Adipocyte (in vitro differentiated cells): Measurements from ENCODE around the gene BEST1.

Experiments
- DNase-seq: peaks from one replicate; pipeline ENCODE4 v3.0.0-alpha.2; 2015; ENCODE audit warnings: low read depth
- H3K27me3 ChIP-seq: replicated peaks from 2 replicates; pipeline ENCODE4 v1.7.0; 2013; ENCODE audit warnings: mild to moderate bottlenecking, low read length, moderate library complexity; ENCODE audit not compliant: control insufficient read depth, insufficient read depth
- H3K36me3 ChIP-seq: 2 replicates; pipeline ENCODE4 v1.7.0; 2013; ENCODE audit warnings: low read length, mild to moderate bottlenecking, moderate library complexity; ENCODE audit not compliant: control insufficient read depth, insufficient read depth, severe bottlenecking
- H3K4me1 ChIP-seq: 2 replicates; pipeline ENCODE4 v1.7.0; 2013; ENCODE audit warnings: mild to moderate bottlenecking, low read length, moderate library complexity; ENCODE audit not compliant: control insufficient read depth, insufficient read depth
- H3K4me3 ChIP-seq: 2 replicates; pipeline ENCODE4 v1.7.0; 2013; ENCODE audit warnings: mild to moderate bottlenecking, low read length, moderate library complexity
- H3K9ac ChIP-seq: 2 replicates; pipeline ENCODE4 v1.7.0; 2013; ENCODE audit warnings: mild to moderate bottlenecking, low read length, moderate library complexity
- H3K9me3 ChIP-seq: 2 replicates; pipeline ENCODE4 v1.7.0; 2013; ENCODE audit warnings: mild to moderate bottlenecking, low read length, moderate library complexity; ENCODE audit not compliant: control insufficient read depth

BEST1 gene

DNA sequence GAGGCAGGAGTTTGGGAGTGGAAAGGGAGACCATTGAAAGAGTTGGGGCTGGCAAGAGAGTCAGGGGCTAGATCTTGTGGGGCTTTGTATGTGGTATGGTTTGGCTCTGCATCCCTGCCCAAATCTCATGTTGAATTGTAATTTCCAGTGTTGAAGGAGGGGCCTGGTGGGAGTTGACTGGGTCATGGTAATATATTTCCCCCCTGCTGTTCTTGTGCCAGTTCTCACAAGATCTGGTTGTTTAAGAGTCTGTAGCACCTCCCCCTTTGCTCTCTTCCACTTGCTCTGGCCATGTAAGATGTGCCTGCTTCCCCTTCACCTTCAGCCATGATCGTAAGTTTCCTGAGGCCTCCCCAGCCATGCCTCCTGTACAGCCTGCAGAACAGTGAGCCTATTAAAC is 22.6 kb upstream of the BEST1 start:
- DNase-seq = no peak
- Histone ChIP-seq H3K36me3 (no peaks in the 10 kb centered on the region), H3K4me1 (peaks cover 24% of the 10 kb centered on the region), H3K27me3 (no peaks in the 10 kb centered on the region), H3K9me3 (no peaks in the 10 kb centered on the region), H3K4me3 (no peak overlapping the region), H3K9ac (no peak overlapping the region)

DNA sequence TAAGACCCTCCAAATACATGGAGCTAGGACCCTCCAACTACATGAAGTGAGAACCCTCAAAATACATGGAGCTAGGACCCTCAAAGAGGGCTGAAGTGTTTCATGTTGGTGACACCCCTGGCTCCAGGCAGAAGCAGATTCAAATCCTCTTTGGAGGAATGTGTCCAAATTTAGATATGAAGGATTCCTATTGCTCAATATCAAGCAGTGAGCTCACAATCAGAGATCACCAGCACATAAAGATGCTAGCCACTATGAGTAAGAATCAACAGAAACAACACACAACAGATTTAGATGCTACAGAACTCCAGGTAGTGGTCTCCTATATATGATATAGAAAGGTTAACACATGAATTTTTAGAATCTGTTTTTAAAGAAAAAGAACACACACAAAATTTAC is 21.5 kb upstream of the BEST1 start:
- Histone ChIP-seq H3K36me3 (no peaks in the 10 kb centered on the region), H3K9me3 (no peaks in the 10 kb centered on the region), H3K4me3 (no peak overlapping the region), H3K4me1 (peaks cover 14% of the 10 kb centered on the region), H3K27me3 (no peaks in the 10 kb centered on the region), H3K9ac (no peak overlapping the region)
- DNase-seq = peak; percentile 51

DNA sequence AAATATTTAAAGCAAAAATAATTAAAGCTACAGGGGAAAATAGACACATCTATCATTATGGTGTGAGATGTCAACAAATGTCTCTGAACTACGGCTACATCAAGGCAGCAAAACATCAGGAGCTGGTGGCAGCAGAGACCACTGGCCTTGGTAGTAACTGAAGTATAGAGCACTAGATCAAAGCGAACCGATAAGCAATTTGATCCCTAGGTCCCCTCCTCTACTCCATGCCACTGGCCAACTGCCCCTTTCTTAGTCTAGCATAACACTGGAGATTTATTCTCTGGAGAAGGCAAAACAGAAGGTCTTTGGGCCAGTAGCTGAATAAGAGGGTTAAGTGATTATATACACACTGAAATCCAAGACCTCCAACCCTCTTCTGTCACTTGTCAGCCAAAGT is 19.2 kb upstream of the BEST1 start:
- Histone ChIP-seq H3K9me3 (peaks cover 1% of the 10 kb centered on the region), H3K4me3 (no peak overlapping the region), H3K36me3 (no peaks in the 10 kb centered on the region), H3K4me1 (peaks cover 6% of the 10 kb centered on the region), H3K9ac (no peak overlapping the region), H3K27me3 (no peaks in the 10 kb centered on the region)
- no peak for DNase-seq

DNA sequence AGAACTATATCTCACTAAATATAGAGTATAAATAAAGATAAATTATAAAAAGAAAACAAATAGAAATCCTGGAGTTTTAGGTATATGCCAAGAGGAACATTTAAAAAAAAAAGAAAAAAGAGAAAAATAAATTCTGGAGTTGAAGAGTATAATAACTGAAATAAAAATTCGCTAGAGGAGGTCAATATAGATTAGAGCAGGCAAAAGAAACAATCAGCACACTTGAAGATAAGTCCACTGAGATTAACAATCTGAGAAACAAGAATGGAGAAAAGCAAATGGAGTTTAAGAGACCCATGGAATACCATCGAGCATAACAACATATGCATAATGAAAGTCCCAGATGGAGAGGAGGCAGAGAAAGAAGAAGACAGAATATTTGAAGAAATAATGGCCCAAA is 14.3 kb upstream of the BEST1 start:
- H3K9ac ChIP-seq = no peak overlapping the region
- H3K36me3 ChIP-seq = no peaks in the 10 kb centered on the region
- no peaks in the 10 kb centered on the region for H3K27me3 ChIP-seq
- H3K4me3 ChIP-seq = no peak overlapping the region
- no peak for DNase-seq
- H3K4me1 ChIP-seq = no peaks in the 10 kb centered on the region
- peaks cover 17% of the 10 kb centered on the region for H3K9me3 ChIP-seq

DNA sequence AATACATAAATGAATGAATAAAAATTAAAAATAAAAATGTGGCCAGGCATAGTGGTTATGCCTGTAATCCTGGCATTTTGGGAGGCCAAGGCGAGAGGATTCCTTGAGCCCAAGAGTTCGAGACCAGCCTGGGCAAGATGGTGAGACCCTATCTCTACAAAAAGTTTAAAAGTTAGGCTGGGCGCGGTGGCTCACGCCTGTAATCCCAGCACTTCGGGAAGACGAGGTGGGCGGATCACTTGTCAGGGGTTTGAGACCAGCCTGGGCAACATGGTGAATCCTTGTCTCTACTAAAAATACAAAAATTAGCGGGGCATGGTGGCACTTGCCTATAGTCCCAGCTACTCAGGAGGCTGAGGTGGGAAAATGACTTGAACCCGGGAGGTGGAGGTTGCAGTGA is 9.7 kb upstream of the BEST1 start:
- H3K36me3 ChIP-seq = no peaks in the 10 kb centered on the region
- no peak for DNase-seq
- H3K4me3 ChIP-seq = no peak overlapping the region

DNA sequence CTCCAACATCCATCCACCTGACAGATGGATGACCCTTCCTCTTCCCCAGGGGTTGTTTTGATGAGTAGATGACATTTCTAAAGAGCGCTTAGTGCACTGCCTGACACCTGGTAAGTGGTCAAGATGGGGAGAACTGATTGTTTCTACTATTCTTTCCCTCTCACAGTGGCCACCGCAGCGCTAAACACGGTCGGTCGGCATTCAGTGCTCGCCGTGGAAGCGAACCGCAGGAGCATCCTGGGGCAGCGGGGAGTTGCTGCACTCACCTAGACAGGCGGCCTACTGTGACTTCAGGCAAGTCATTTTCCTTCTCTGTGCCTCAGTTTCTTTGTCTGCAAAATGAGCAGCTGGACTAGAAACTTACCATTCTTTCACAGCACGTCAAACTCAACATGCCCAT is 5.0 kb upstream of the BEST1 start:
- Histone ChIP-seq H3K9ac (no peak overlapping the region), H3K27me3 (no peaks in the 10 kb centered on the region), H3K9me3 (no peaks in the 10 kb centered on the region), H3K4me3 (no peak overlapping the region), H3K36me3 (no peaks in the 10 kb centered on the region), H3K4me1 (peaks cover 26% of the 10 kb centered on the region)
- DNase-seq = no peak

More for the DNA sequence above, 9.7 kb upstream of the BEST1 start:
- Histone ChIP-seq H3K9ac (no peak overlapping the region), H3K9me3 (peaks cover 17% of the 10 kb centered on the region), H3K4me1 (no peaks in the 10 kb centered on the region), H3K27me3 (no peaks in the 10 kb centered on the region)

DNA sequence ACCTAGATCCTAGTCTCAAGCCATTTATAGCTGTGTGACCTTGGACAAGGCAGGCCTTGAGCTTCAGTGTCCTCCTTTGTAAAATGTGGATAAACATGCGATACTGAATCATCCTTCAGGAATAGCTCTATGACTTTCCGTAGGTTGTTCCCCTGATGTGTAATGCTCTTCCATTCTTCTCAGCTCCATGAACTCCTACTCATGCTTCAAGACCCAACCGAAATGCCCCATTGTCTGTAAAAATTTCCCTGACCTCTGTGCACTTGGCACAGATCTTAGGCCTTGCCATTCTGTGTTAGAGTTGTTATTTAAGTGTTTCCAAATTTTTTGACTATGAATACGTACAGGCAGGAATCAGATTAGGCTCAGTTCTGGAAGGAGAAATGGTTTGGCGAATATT is 3.3 kb upstream of the BEST1 start:
- no peak for DNase-seq
- H3K4me1 ChIP-seq = peaks cover 26% of the 10 kb centered on the region
- no peak overlapping the region for H3K4me3 ChIP-seq
- peak overlapping the region; percentile 2 for H3K9ac ChIP-seq
- no peaks in the 10 kb centered on the region for H3K27me3 ChIP-seq
- H3K9me3 ChIP-seq = no peaks in the 10 kb centered on the region
- H3K36me3 ChIP-seq = no peaks in the 10 kb centered on the region

DNA sequence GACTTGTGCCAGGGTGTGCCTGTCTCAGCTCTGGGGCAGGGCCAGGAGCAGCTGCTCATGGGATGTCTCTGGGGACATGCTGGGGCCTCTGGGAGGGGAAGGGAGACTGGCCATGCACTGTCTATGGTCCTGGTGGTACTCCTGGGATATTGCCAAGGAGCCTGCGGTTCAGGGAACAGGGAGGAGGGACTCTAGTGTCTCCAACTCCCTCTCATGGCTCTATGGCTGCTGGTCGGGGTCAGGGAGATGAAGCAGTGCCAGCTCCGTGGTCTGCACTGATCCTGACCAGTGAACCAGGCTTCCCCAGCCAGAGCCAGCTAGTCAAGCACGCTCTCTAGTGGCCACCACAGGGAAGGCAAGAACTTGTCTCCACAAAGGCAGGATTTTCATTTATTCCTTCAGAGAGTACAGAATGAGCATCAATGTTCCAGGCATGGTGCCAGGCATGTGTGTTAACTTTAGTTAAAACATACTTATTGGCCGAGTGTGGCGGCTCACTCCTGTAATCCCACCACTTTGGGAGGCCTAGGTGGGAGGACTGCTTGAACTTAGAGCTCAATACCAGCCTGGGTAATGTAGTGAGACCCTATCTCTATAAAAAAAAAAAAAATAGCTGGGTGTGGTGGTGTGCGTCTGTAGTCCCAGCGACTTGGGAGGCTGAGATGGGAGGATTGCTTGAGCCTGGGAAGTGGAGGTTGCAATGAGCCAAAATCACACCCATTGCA is 2.5 kb upstream of the BEST1 start:
- Histone ChIP-seq H3K4me1 (peaks cover 26% of the 10 kb centered on the region), H3K9ac (peak overlapping the region; percentile 2), H3K36me3 (no peaks in the 10 kb centered on the region), H3K4me3 (no peak overlapping the region), H3K27me3 (no peaks in the 10 kb centered on the region), H3K9me3 (no peaks in the 10 kb centered on the region)
- DNase-seq = peak; percentile 98

DNA sequence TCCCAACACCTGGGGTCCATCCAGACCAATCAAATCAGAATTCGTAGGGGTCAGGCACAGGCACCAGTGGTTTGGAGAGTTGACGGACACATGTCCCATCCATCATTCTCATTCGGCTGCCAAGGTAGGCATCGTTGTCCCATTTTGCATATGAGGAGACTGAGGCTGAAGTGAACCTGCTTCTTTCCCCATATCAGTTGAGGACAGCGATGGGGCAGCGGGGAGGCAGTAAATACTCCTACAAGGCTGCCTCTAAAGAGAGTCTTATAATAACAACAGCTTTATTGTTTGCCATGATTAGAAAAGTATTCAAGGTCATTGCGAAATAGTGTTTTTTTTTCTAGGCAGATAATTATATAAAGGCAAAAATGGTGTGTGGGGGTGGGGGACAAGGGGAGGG is 1.6 kb upstream of the BEST1 start:
- H3K27me3 ChIP-seq = no peaks in the 10 kb centered on the region
- no peak overlapping the region for H3K4me3 ChIP-seq
- no peaks in the 10 kb centered on the region for H3K36me3 ChIP-seq
- H3K9me3 ChIP-seq = no peaks in the 10 kb centered on the region
- H3K9ac ChIP-seq = peak overlapping the region; percentile 33
- peaks cover 26% of the 10 kb centered on the region for H3K4me1 ChIP-seq
- DNase-seq = peak; percentile 65

DNA sequence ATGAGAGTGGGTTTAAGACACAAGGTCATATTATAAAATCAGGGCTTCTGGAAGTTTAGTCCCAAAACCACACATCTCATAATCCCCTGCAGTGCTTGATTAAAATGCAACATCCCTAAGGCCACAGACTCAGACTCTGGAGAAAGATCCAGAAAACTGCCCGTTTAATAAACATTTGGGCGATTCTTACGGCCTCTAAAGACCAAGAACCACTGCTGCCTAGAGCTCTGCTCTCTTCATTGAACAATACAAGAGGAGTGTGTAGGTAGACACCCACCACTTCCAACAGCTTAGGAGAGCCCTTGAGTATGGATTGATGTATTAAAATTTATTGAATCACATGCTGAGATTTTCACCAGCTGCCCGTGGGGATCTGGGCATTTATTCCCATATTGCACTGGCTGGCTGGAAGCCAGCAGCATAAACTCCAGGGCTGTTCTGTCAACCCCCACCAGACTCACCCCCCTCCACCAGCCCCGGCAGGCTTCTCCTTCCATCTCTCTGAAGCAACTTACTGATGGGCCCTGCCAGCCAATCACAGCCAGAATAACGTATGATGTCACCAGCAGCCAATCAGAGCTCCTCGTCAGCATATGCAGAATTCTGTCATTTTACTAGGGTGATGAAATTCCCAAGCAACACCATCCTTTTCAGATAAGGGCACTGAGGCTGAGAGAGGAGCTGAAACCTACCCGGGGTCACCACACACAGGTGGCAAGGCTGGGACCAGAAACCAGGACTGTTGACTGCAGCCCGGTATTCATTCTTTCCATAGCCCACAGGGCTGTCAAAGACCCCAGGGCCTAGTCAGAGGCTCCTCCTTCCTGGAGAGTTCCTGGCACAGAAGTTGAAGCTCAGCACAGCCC is 749 bp upstream of the BEST1 start:
- Histone ChIP-seq H3K9me3 (no peaks in the 10 kb centered on the region), H3K4me3 (peak overlapping the region; percentile 26), H3K27me3 (no peaks in the 10 kb centered on the region), H3K9ac (peak overlapping the region; percentile 72), H3K4me1 (peaks cover 31% of the 10 kb centered on the region), H3K36me3 (no peaks in the 10 kb centered on the region)
- peak; percentile 97 for DNase-seq

DNA sequence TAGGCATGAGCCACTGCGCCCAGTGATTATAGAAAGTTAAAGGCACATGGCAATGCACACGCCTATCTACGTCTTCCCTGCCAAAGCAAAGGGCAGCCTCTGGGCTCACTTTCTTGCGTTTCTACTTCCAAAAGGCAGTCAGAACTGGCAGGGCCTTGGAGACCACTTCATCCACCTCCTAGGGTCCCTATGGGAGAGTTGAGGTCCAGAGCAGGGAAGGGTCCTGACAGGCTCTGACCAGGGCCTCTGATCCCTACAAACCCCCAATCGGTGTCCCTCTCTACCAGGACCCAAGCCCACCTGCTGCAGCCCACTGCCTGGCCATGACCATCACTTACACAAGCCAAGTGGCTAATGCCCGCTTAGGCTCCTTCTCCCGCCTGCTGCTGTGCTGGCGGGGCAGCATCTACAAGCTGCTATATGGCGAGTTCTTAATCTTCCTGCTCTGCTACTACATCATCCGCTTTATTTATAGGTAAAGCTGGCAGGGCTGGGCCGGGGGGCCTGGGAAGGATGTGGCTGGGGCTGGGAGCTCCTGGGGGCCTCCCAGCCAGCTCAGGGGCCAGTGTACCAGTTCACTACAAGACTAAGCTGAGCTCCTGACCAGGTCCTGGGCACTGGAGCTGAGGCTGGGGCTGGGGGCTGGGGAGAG is 1.5 kb downstream of the BEST1 start:
- Histone ChIP-seq H3K9me3 (no peaks in the 10 kb centered on the region), H3K36me3 (peaks cover 2% of the 10 kb centered on the region), H3K4me1 (peaks cover 46% of the 10 kb centered on the region), H3K9ac (no peak overlapping the region), H3K4me3 (no peak overlapping the region), H3K27me3 (no peaks in the 10 kb centered on the region)
- no peak for DNase-seq
